Activated CD4-positive, alpha-beta T cell treated with anti-CD3 and anti-CD28 coated beads for 1 hour (primary cell): ENCODE results near the gene PTPRD.

Experiments used
- DNase-seq: peaks from one replicate; pipeline ENCODE4 v3.0.0-alpha.2; 2020

The PTPRD gene

GRCh38 chr9:9231946-9232345 is 1380.9 kb downstream of the PTPRD start:
- DNase-seq = no peak

- no peak for DNase-seq
Measured at GRCh38 chr9:9229269-9229668, 1383.5 kb downstream of the PTPRD start.

GRCh38 chr9:9223175-9223574 is 1389.6 kb downstream of the PTPRD start:
- no peak for DNase-seq

GRCh38 chr9:9222730-9223129 is 1390.1 kb downstream of the PTPRD start:
- no peak for DNase-seq

- DNase-seq = no peak
Measured at GRCh38 chr9:9216934-9217333, 1395.9 kb downstream of the PTPRD start.

GRCh38 chr9:9215050-9215449 is 1397.8 kb downstream of the PTPRD start:
- DNase-seq = no peak

GRCh38 chr9:9214066-9214465 is 1398.7 kb downstream of the PTPRD start:
- no peak for DNase-seq

- DNase-seq = no peak
Measured at GRCh38 chr9:9212963-9213362, 1399.8 kb downstream of the PTPRD start.

GRCh38 chr9:9202276-9202675 is 1410.5 kb downstream of the PTPRD start:
- no peak for DNase-seq

- no peak for DNase-seq
Measured at GRCh38 chr9:9186086-9186485, 1426.7 kb downstream of the PTPRD start.

- no peak for DNase-seq
Measured at GRCh38 chr9:9182431-9182830, 1430.4 kb downstream of the PTPRD start.

- no peak for DNase-seq
Measured at GRCh38 chr9:9177081-9177480, 1435.7 kb downstream of the PTPRD start.

- no peak for DNase-seq
Measured at GRCh38 chr9:9174358-9174757, 1438.4 kb downstream of the PTPRD start.

- no peak for DNase-seq
Measured at GRCh38 chr9:9173264-9173663, 1439.5 kb downstream of the PTPRD start.

- no peak for DNase-seq
Measured at GRCh38 chr9:9170439-9171134, 1442.2 kb downstream of the PTPRD start.

- no peak for DNase-seq
Measured at GRCh38 chr9:9142001-9142400, 1470.8 kb downstream of the PTPRD start.

- no peak for DNase-seq
Measured at GRCh38 chr9:9133526-9133925, 1479.3 kb downstream of the PTPRD start.

- no peak for DNase-seq
Measured at GRCh38 chr9:9124616-9125015, 1488.2 kb downstream of the PTPRD start.

GRCh38 chr9:9122230-9122875 is 1490.4 kb downstream of the PTPRD start:
- DNase-seq = no peak

GRCh38 chr9:9117866-9118265 is 1494.9 kb downstream of the PTPRD start:
- no peak for DNase-seq

GRCh38 chr9:9112001-9112720 is 1500.6 kb downstream of the PTPRD start:
- no peak for DNase-seq

- no peak for DNase-seq
Measured at GRCh38 chr9:9108641-9109040, 1504.2 kb downstream of the PTPRD start.

- DNase-seq = no peak
Measured at GRCh38 chr9:9102295-9102694, 1510.5 kb downstream of the PTPRD start.

- DNase-seq = no peak
Measured at GRCh38 chr9:9100070-9100469, 1512.7 kb downstream of the PTPRD start.
